ENCODE measurements around the gene SIRT6.

DNA sequence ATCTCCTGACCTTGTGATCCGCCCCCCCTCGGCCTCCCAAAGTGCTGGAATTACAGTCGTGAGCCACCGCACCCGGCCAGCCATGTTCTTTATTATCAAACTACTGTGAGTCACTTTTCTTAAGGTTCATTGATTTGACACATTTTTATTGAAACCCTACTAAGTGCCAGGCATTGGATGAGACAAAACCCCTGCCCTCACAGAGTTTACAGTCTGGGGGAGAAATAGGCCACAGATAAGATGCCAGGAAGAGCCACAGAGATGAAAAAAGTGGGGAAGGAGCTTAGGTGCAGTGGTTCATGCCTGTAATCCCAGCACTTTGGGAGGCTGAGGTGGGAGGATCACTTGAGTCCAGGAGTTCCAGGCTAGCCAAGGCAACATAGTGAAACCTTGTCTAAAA lies 43.9 kb downstream of the SIRT6 start:
- TF ChIP-seq, protein P1, sequence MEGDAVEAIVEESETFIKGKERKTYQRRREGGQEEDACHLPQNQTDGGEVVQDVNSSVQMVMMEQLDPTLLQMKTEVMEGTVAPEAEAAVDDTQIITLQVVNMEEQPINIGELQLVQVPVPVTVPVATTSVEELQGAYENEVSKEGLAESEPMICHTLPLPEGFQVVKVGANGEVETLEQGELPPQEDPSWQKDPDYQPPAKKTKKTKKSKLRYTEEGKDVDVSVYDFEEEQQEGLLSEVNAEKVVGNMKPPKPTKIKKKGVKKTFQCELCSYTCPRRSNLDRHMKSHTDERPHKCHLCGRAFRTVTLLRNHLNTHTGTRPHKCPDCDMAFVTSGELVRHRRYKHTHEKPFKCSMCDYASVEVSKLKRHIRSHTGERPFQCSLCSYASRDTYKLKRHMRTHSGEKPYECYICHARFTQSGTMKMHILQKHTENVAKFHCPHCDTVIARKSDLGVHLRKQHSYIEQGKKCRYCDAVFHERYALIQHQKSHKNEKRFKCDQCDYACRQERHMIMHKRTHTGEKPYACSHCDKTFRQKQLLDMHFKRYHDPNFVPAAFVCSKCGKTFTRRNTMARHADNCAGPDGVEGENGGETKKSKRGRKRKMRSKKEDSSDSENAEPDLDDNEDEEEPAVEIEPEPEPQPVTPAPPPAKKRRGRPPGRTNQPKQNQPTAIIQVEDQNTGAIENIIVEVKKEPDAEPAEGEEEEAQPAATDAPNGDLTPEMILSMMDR (IDR thresholded peaks at IDR 0.05) = no peak
- TF ChIP-seq POLR2A (IDR thresholded peaks at IDR 0.05) = no peak
- no peak for TF ChIP-seq EP300 (IDR thresholded peaks at IDR 0.05)
- no peak for TF ChIP-seq POLR2AphosphoS5 (IDR thresholded peaks at IDR 0.05)

Measured in gastroesophageal sphincter (tissue), 3 donors.